HCT116 (cell line): ENCODE results near the gene MAL.

Experiments used
- ATF3 ChIP-seq: IDR thresholded peaks from 2 replicates; pipeline ENCODE4 v1.6.1; 2012
- CEBPB ChIP-seq: IDR thresholded peaks from 2 replicates; pipeline ENCODE4 v1.6.1; 2012; ENCODE audit warnings: low read depth
- CTCF ChIP-seq, 3 experiments: fragments of 200-600 bp in 1 of 3; sonication (generic) in 1 of 3; IDR thresholded peaks in 2 of 3; conservative IDR thresholded peaks in 1 of 3; 2 replicates each; pipeline ENCODE4 v1.5.1; 2012 to 2017; ENCODE audit warnings: low read depth in 2 of 3, low read length in 2 of 3, antibody characterized with exemption in 1 of 3, borderline replicate concordance in 1 of 3, control low read depth in 1 of 3, mild to moderate bottlenecking in 1 of 3, mixed read lengths in 1 of 3, mixed run types in 1 of 3, moderate library complexity in 1 of 3; ENCODE audit not compliant: insufficient read depth in 1 of 3
- EGR1 ChIP-seq: IDR thresholded peaks from 2 replicates; pipeline ENCODE4 v1.6.1; 2012; ENCODE audit warnings: low read depth
- EZH2 ChIP-seq: fragments of 200-600 bp; sonication (generic); IDR thresholded peaks from 2 replicates; pipeline ENCODE4 v1.6.1; 2017; ENCODE audit warnings: antibody characterized with exemption, mixed run types
- EZH2phosphoT487 ChIP-seq: fragments of 200-600 bp; IDR thresholded peaks from 2 replicates; pipeline ENCODE4 v1.6.1; 2018; ENCODE audit warnings: antibody characterized with exemption, borderline replicate concordance
- JUND ChIP-seq: IDR thresholded peaks from 2 replicates; pipeline ENCODE4 v1.6.1; 2012
- POLR2A ChIP-seq: IDR thresholded peaks from 2 replicates; pipeline ENCODE4 v1.7.0; 2011; ENCODE audit warnings: borderline replicate concordance; ENCODE audit not compliant: insufficient read depth, insufficient read length; ENCODE audit errors: extremely low read depth
- POLR2AphosphoS5 ChIP-seq: IDR thresholded peaks from 2 replicates; pipeline ENCODE4 v1.6.1; 2011; ENCODE audit warnings: mild to moderate bottlenecking, low read depth, low read length, moderate library complexity
- RAD21 ChIP-seq: IDR thresholded peaks from 2 replicates; pipeline ENCODE4 v1.6.1; 2012; ENCODE audit warnings: low read depth, mild to moderate bottlenecking
- REST ChIP-seq: IDR thresholded peaks from 2 replicates; pipeline ENCODE4 v1.6.1; 2012; ENCODE audit warnings: low read depth
- SRF ChIP-seq: IDR thresholded peaks from 2 replicates; pipeline ENCODE4 v1.6.1; 2012; ENCODE audit warnings: low read depth
- TCF7L2 ChIP-seq: IDR thresholded peaks from 2 replicates; pipeline ENCODE4 v1.7.0; 2011; ENCODE audit warnings: borderline replicate concordance, inconsistent platforms; ENCODE audit not compliant: insufficient read depth, insufficient read length; ENCODE audit errors: extremely low read depth
- YY1 ChIP-seq: IDR thresholded peaks from 2 replicates; pipeline ENCODE4 v1.6.1; 2011; ENCODE audit warnings: low read length, low read depth, moderate library complexity, mild to moderate bottlenecking; ENCODE audit not compliant: insufficient replicate concordance; ENCODE audit errors: extremely low read depth

GRCh38 chr2:95020275-95021022, 5.1 kb upstream of the MAL start:
- no peak for TF ChIP-seq CTCF (IDR thresholded peaks at IDR 0.05 in 2 of 3, conservative IDR thresholded peaks at IDR 0.05 in 1 of 3; ENCODE audit: borderline replicate concordance in 1 of 3, insufficient read depth in 1 of 3, low read depth in 2 of 3, low read length in 2 of 3)
- TF ChIP-seq EZH2phosphoT487, result no peak
- no peak for TF ChIP-seq SRF
- TF ChIP-seq JUND, result no peak
- TF ChIP-seq POLR2A, result no peak
- no peak for TF ChIP-seq EZH2
- TF ChIP-seq TCF7L2, result no peak
- TF ChIP-seq CEBPB, result no peak
- no peak for TF ChIP-seq REST
- no peak for TF ChIP-seq RAD21
- no peak for TF ChIP-seq YY1
- no peak for TF ChIP-seq EGR1
- TF ChIP-seq POLR2AphosphoS5, result no peak
- TF ChIP-seq ATF3, result no peak
